HepG2 (cell line): ENCODE results near the gene ATP8A1. TPM values are rescaled to one million over a fixed set of nuclear protein-coding genes. Genes with fewer than 3 reads are reported as not detected.

Experiments
- ARID3A ChIP-seq: IDR thresholded peaks from 2 replicates; pipeline ENCODE4 v1.6.1; 2012; ENCODE audit warnings: low read depth, low read length, improper control_type of control experiment
- DZIP1 ChIP-seq: sonication (generic); formaldehyde crosslinking; IDR thresholded peaks from 2 replicates; pipeline ENCODE4 v1.5.0; 2020; ENCODE audit warnings: mild to moderate bottlenecking, missing genetic modification reagents
- FLYWCH1 ChIP-seq: sonication (generic); formaldehyde crosslinking; IDR thresholded peaks from 2 replicates; pipeline ENCODE4 v1.8.1; 2023; ENCODE audit warnings: mild to moderate bottlenecking, missing genetic modification reagents
- FOXO1 ChIP-seq: sonication (generic); formaldehyde crosslinking; IDR thresholded peaks from 2 replicates; pipeline ENCODE4 v1.4.0; 2020; ENCODE audit warnings: missing genetic modification reagents
- GRHL1 ChIP-seq: sonication (generic); formaldehyde crosslinking; conservative IDR thresholded peaks from 2 replicates; pipeline ENCODE4 v1.8.0; 2022; ENCODE audit warnings: missing genetic modification reagents
- LCORL ChIP-seq, 2 experiments: fragments of 450-650 bp in 1 of 2; sonication (generic) in 1 of 2; formaldehyde crosslinking in 1 of 2; IDR thresholded peaks; 2 replicates each; pipeline versions ENCODE4 v1.5.0 to v1.6.1; 2017 to 2020; ENCODE audit warnings: antibody characterized with exemption in 1 of 2, missing genetic modification reagents in 1 of 2
- MIER2 ChIP-seq: IDR thresholded peaks from 2 replicates; pipeline ENCODE4 v1.6.1; 2016; ENCODE audit warnings: missing biosample characterization, missing genetic modification reagents
- NPAS2 ChIP-seq: sonication (generic); formaldehyde crosslinking; IDR thresholded peaks from 2 replicates; pipeline ENCODE4 v1.8.0; 2022; ENCODE audit warnings: mild to moderate bottlenecking, missing genetic modification reagents, borderline replicate concordance
- ONECUT2 ChIP-seq: sonication (generic); formaldehyde crosslinking; IDR thresholded peaks from 2 replicates; pipeline ENCODE4 v1.4.0; 2020; ENCODE audit warnings: missing genetic modification reagents
- PLSCR1 ChIP-seq: sonication (generic); formaldehyde crosslinking; IDR thresholded peaks from 2 replicates; pipeline ENCODE4 v1.5.0; 2020; ENCODE audit warnings: missing genetic modification reagents, mild to moderate bottlenecking, borderline replicate concordance
- RFX3 ChIP-seq: IDR thresholded peaks from 2 replicates; pipeline ENCODE4 v1.6.1; 2016; ENCODE audit warnings: missing biosample characterization, missing genetic modification reagents
- SOX6 ChIP-seq, 2 experiments: fragments of 450-650 bp in 1 of 2; sonication (generic) in 1 of 2; formaldehyde crosslinking in 1 of 2; IDR thresholded peaks; 2 replicates each; pipeline versions ENCODE4 v1.4.0 to v1.6.1; 2017 to 2020; ENCODE audit warnings: antibody characterized with exemption in 1 of 2, mild to moderate bottlenecking in 1 of 2, missing genetic modification reagents in 1 of 2
- SP4 ChIP-seq: sonication (generic); formaldehyde crosslinking; IDR thresholded peaks from 2 replicates; pipeline ENCODE4 v1.8.1; 2023; ENCODE audit warnings: mild to moderate bottlenecking, missing genetic modification reagents
- TERF1 ChIP-seq: sonication (generic); formaldehyde crosslinking; IDR thresholded peaks from 2 replicates; pipeline ENCODE4 v1.8.0; 2022; ENCODE audit warnings: mild to moderate bottlenecking, missing genetic modification reagents, moderate library complexity
- ZEB1 ChIP-seq: IDR thresholded peaks from 2 replicates; pipeline ENCODE4 v1.6.1; 2012; ENCODE audit warnings: mild to moderate bottlenecking, low read depth, inconsistent platforms; ENCODE audit not compliant: insufficient replicate concordance
- ZNF264 ChIP-seq: sonication (generic); formaldehyde crosslinking; IDR thresholded peaks from 2 replicates; pipeline ENCODE4 v1.4.0; 2020; ENCODE audit warnings: missing genetic modification reagents
- ZNF383 ChIP-seq: sonication (generic); formaldehyde crosslinking; IDR thresholded peaks from 2 replicates; pipeline ENCODE4 v1.4.0; 2020; ENCODE audit warnings: missing genetic modification reagents, mild to moderate bottlenecking, borderline replicate concordance
- ZNF562 ChIP-seq: sonication (generic); formaldehyde crosslinking; IDR thresholded peaks from 2 replicates; pipeline ENCODE4 v1.8.0; 2022; ENCODE audit warnings: missing genetic modification reagents, borderline replicate concordance
- ZNF781 ChIP-seq: sonication (generic); formaldehyde crosslinking; IDR thresholded peaks from 2 replicates; pipeline ENCODE4 v1.5.1; 2020; ENCODE audit warnings: borderline replicate concordance, mild to moderate bottlenecking, missing genetic modification reagents; ENCODE audit errors: not compliant biosample characterization
- ZNF83 ChIP-seq: sonication (generic); formaldehyde crosslinking; IDR thresholded peaks from 2 replicates; pipeline ENCODE4 v1.4.0; 2020; ENCODE audit warnings: missing genetic modification reagents, mild to moderate bottlenecking, borderline replicate concordance
- polyA plus RNA-seq, 8 experiments: library from polyadenylated mRNA; depleted of rRNA in 3 of 8; stranded (reverse) in 7 of 8; unstranded in 1 of 8; fragments of >200 nt; fragmentation: Illumina TruSeq in 4 of 8; extraction: Trizol in 4 of 8; gene quantifications; 2 replicates each; pipeline versions ENCODE4 v1.2.1 to v1.2.3, GENCODE V29; 2011 to 2016; ENCODE audit warnings: low read depth in 4 of 8, missing spikeins in 1 of 8, mixed read lengths in 1 of 8; ENCODE audit not compliant: insufficient read depth in 1 of 8
- total RNA-seq, 5 experiments: library from RNA; depleted of rRNA; stranded (reverse); fragments of >200 nt; fragmentation: Illumina TruSeq; extraction: Trizol; gene quantifications; 2 replicates each; pipeline ENCODE4 v1.2.3, GENCODE V29; 2016; ENCODE audit warnings: low read depth in 1 of 5

The ATP8A1 gene
- total and polyA plus RNA-seq, 2 of the 13 experiments (the other 11 are each of a cell fraction or from before 2014, with no cell fraction given): 1.7 to 6.2 TPM

GRCh38 chr4:42656944-42657792, at the start of gene ATP8A1 (continued):
- TF ChIP-seq ZEB1: no peak
- no peak for TF ChIP-seq MIER2 (CRISPR knock-in tag)
- TF ChIP-seq GRHL1: no peak
- no peak for TF ChIP-seq TERF1
- TF ChIP-seq ZNF83 (CRISPR knock-in tag): no peak
- no peak for TF ChIP-seq RFX3 (CRISPR knock-in tag)
- TF ChIP-seq ARID3A: no peak
- no peak for TF ChIP-seq ONECUT2 (CRISPR knock-in tag)
- no peak for TF ChIP-seq SOX6 (IDR thresholded peaks at IDR 0.05)
- peak; percentile 51; the same call in 1 of the 2 replicates for TF ChIP-seq SOX6 (CRISPR knock-in tag; IDR thresholded peaks at IDR 0.05)
- TF ChIP-seq ZNF264: no peak
- TF ChIP-seq FOXO1 (CRISPR knock-in tag): 0 out of 2 replicates have a peak, but pooled peaks have one; percentile 15
- TF ChIP-seq DZIP1 (CRISPR knock-in tag): no peak
- TF ChIP-seq SP4 (CRISPR knock-in tag): peak; percentile 89
- TF ChIP-seq NPAS2 (CRISPR knock-in tag): no peak
- TF ChIP-seq ZNF562 (CRISPR knock-in tag): no peak
- TF ChIP-seq ZNF383 (CRISPR knock-in tag): no peak
- no peak for TF ChIP-seq PLSCR1 (CRISPR knock-in tag)
- TF ChIP-seq FLYWCH1 (CRISPR knock-in tag): no peak
- TF ChIP-seq ZNF781: no peak
- TF ChIP-seq LCORL (IDR thresholded peaks at IDR 0.05): no peak
- TF ChIP-seq LCORL (CRISPR knock-in tag; IDR thresholded peaks at IDR 0.05): peak; percentile 32; the same call in 1 of the 2 replicates
